Measurements from ENCODE around the gene KPNA5. TPM values are rescaled to one million over a fixed set of nuclear protein-coding genes. Genes with fewer than 3 reads are reported as not detected.
"Not testable (repeated sequence)": the region's sequence is repeated elsewhere in the genome, so short reads cannot be mapped to it uniquely, and the experiment has no call there.

The KPNA5 gene
- total RNA-seq, 6 experiments from 2014 or later = 0.98 to 2.5 (median 2.0) TPM

GRCh38 chr6:116714761-116715160, 33.8 kb downstream of the KPNA5 start:
- no peaks in the 10 kb centered on the region for H3K27me3 ChIP-seq
- H3K27ac ChIP-seq = no peak overlapping the region
- no peaks in the 10 kb centered on the region for H3K9me3 ChIP-seq
- DNase-seq = no peak
- TF ChIP-seq, protein P1, sequence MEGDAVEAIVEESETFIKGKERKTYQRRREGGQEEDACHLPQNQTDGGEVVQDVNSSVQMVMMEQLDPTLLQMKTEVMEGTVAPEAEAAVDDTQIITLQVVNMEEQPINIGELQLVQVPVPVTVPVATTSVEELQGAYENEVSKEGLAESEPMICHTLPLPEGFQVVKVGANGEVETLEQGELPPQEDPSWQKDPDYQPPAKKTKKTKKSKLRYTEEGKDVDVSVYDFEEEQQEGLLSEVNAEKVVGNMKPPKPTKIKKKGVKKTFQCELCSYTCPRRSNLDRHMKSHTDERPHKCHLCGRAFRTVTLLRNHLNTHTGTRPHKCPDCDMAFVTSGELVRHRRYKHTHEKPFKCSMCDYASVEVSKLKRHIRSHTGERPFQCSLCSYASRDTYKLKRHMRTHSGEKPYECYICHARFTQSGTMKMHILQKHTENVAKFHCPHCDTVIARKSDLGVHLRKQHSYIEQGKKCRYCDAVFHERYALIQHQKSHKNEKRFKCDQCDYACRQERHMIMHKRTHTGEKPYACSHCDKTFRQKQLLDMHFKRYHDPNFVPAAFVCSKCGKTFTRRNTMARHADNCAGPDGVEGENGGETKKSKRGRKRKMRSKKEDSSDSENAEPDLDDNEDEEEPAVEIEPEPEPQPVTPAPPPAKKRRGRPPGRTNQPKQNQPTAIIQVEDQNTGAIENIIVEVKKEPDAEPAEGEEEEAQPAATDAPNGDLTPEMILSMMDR (IDR thresholded peaks at IDR 0.05) = no peak
- no peak for TF ChIP-seq POLR2A (IDR thresholded peaks at IDR 0.05)
- H3K4me3 ChIP-seq = no peak overlapping the region
- no peak for ATAC-seq
- WGBS (ENCODE audit: insufficient coverage, low coverage, low lambda C conversion rate, missing lambda C conversion rate) = 90% methylated on average over 2 of the region's 2 CpGs
- no peaks in the 10 kb centered on the region for H3K4me1 ChIP-seq
- intact Hi-C loops (cut with DNase I) = no loop called here
- H3K36me3 ChIP-seq = peaks cover 0 to 11% (median 3%) of the 10 kb centered on the region in 4 donors

- no peak overlapping the region for H3K27ac ChIP-seq
- DNase-seq = no peak
- no peaks in the 10 kb centered on the region for H3K9me3 ChIP-seq
- TF ChIP-seq POLR2A (IDR thresholded peaks at IDR 0.05) = no peak
- TF ChIP-seq, protein P1 (IDR thresholded peaks at IDR 0.05) = no peak
- H3K4me1 ChIP-seq = no peaks in the 10 kb centered on the region
- no peak for ATAC-seq
- no peak overlapping the region for H3K4me3 ChIP-seq
- intact Hi-C loops (cut with DNase I) = no loop called here
- no peaks in the 10 kb centered on the region for H3K27me3 ChIP-seq
- H3K36me3 ChIP-seq = peaks cover 0 to 18% (median 0%) of the 10 kb centered on the region in 4 donors
Measured at GRCh38 chr6:116726947-116727346, 45.9 kb downstream of the KPNA5 start.

DNA sequence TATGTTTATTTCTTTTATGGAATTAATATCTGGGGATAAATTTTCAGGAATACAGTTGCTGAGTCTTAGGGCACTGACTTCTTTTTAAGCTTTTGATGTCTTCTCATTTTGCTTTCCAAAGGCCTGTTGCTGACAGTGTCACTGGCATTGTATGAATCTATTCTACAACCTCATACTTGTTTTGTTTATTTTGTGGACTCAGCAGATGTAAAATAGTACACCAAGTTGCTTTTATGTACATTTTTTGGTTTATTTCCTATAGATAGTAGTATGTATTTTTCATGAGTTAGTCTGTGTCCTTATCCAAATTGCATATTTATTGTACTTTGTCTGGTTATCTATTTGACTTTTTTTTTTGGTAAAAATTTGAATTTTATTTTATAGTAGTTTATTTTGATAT, 49.5 kb downstream of the KPNA5 start:
- no peaks in the 10 kb centered on the region for H3K4me1 ChIP-seq
- no peaks in the 10 kb centered on the region for H3K27me3 ChIP-seq
- H3K4me3 ChIP-seq = no peak overlapping the region
- DNase-seq = no peak
- H3K36me3 ChIP-seq = peaks cover 0 to 9% (median 0%) of the 10 kb centered on the region in 4 donors
- H3K27ac ChIP-seq = no peak overlapping the region
- TF ChIP-seq, protein P1 (IDR thresholded peaks at IDR 0.05) = no peak
- TF ChIP-seq POLR2A (IDR thresholded peaks at IDR 0.05) = no peak
- ATAC-seq = no peak
- intact Hi-C loops (cut with DNase I) = no loop called here
- H3K9me3 ChIP-seq = no peaks in the 10 kb centered on the region

- H3K27me3 ChIP-seq = no peaks in the 10 kb centered on the region
- no peaks in the 10 kb centered on the region for H3K4me1 ChIP-seq
- ATAC-seq (no peak), DNase-seq (no peak)
- TF ChIP-seq POLR2A (IDR thresholded peaks at IDR 0.05) = no peak
- TF ChIP-seq, protein P1 (IDR thresholded peaks at IDR 0.05) = no peak
- H3K9me3 ChIP-seq = no peaks in the 10 kb centered on the region
- 94% methylated on average over 3 of the region's 3 CpGs for WGBS (ENCODE audit: insufficient coverage, low coverage, low lambda C conversion rate, missing lambda C conversion rate)
- intact Hi-C loops (cut with DNase I) = no loop called here
- H3K27ac ChIP-seq = no peak overlapping the region
- H3K36me3 ChIP-seq = peaks cover 0 to 4% (median 0%) of the 10 kb centered on the region in 4 donors
- H3K4me3 ChIP-seq = no peak overlapping the region
Measured at GRCh38 chr6:116737004-116737403, 56.0 kb downstream of the KPNA5 start.

- ATAC-seq = not testable (repeated sequence)
- WGBS (ENCODE audit: insufficient coverage, low coverage, low lambda C conversion rate, missing lambda C conversion rate) = 95% methylated on average over 2 of the region's 3 CpGs
Measured at GRCh38 chr6:116740486-116740885, 59.5 kb downstream of the KPNA5 start.

More at GRCh38 chr6:116740486-116740885, 59.5 kb downstream of the KPNA5 start:
- H3K9me3 ChIP-seq; H3K27me3 ChIP-seq; DNase-seq; intact Hi-C loops (cut with DNase I); H3K4me1 ChIP-seq; H3K36me3 ChIP-seq; H3K4me3 ChIP-seq; H3K27ac ChIP-seq: not testable (repeated sequence)

All from right lobe of liver (tissue), 6 donors.